SK-N-SH treated with all-trans-retinoic acid at 6 μM for 48 hours (cell line): ENCODE results near the gene SLC25A29.

Experiments
- ARNTL ChIP-seq: fragments of 450-650 bp; formaldehyde crosslinking; IDR thresholded peaks from 2 replicates; pipeline ENCODE4 v1.5.0; 2020; ENCODE audit warnings: low read depth, mild to moderate bottlenecking, moderate library complexity, borderline replicate concordance
- CREB5 ChIP-seq: fragments of 250-450 bp; sonication (Bioruptor Pico); IDR thresholded peaks from 2 replicates; pipeline ENCODE4 v1.5.1; 2020; ENCODE audit warnings: low read depth, mild to moderate bottlenecking, moderate library complexity
- CSRNP3 ChIP-seq: fragments of 250-450 bp; sonication (Bioruptor Pico); IDR thresholded peaks from 2 replicates; pipeline ENCODE4 v1.5.1; 2021; ENCODE audit warnings: mild to moderate bottlenecking, moderate library complexity
- ESRRG ChIP-seq: fragments of 250-450 bp; sonication (Bioruptor Pico); IDR thresholded peaks from 2 replicates; pipeline ENCODE4 v1.6.1; 2021; ENCODE audit warnings: mild to moderate bottlenecking
- OSR1 ChIP-seq: fragments of 250-450 bp; sonication (Bioruptor Pico); IDR thresholded peaks from 2 replicates; pipeline ENCODE4 v1.8.0; 2022; ENCODE audit warnings: moderate library complexity, mild to moderate bottlenecking, inconsistent platforms
- PATZ1 ChIP-seq: fragments of 250-450 bp; sonication (Bioruptor Pico); IDR thresholded peaks from 2 replicates; pipeline ENCODE4 v1.8.0; 2020; ENCODE audit warnings: mild to moderate bottlenecking, moderate library complexity, borderline replicate concordance
- PPARA ChIP-seq: fragments of 250-450 bp; sonication (Bioruptor Pico); IDR thresholded peaks from 2 replicates; pipeline ENCODE4 v1.5.0; 2020; ENCODE audit warnings: mild to moderate bottlenecking, borderline replicate concordance
- RARB ChIP-seq: fragments of 250-450 bp; sonication (Bioruptor Pico); IDR thresholded peaks from 2 replicates; pipeline ENCODE4 v1.8.0; 2021; ENCODE audit warnings: mild to moderate bottlenecking, moderate library complexity
- TSHZ2 ChIP-seq: fragments of 250-450 bp; sonication (Bioruptor Pico); IDR thresholded peaks from 2 replicates; pipeline ENCODE4 v1.5.0; 2020; ENCODE audit warnings: mild to moderate bottlenecking, moderate library complexity
- ZFP30 ChIP-seq: fragments of 450-650 bp; formaldehyde crosslinking; IDR thresholded peaks from 2 replicates; pipeline ENCODE4 v1.5.0; 2022; ENCODE audit warnings: mild to moderate bottlenecking, moderate library complexity
- ZNF70 ChIP-seq: fragments of 450-650 bp; formaldehyde crosslinking; IDR thresholded peaks from 2 replicates; pipeline ENCODE4 v1.5.0; 2020; ENCODE audit warnings: mild to moderate bottlenecking, moderate library complexity
- ZNF8 ChIP-seq: fragments of 450-650 bp; formaldehyde crosslinking; IDR thresholded peaks from 2 replicates; pipeline ENCODE4 v1.5.0; 2020; ENCODE audit warnings: mild to moderate bottlenecking, moderate library complexity

GRCh38 chr14:100261621-100262020, 44.6 kb downstream of the SLC25A29 start:
- no peak for TF ChIP-seq OSR1 (CRISPR knock-in tag)
- TF ChIP-seq TSHZ2 (CRISPR knock-in tag) = no peak
- no peak for TF ChIP-seq CREB5
- no peak for TF ChIP-seq RARB (CRISPR knock-in tag)
- TF ChIP-seq PATZ1 (CRISPR knock-in tag) = no peak
- TF ChIP-seq ZFP30 (CRISPR knock-in tag) = no peak
- TF ChIP-seq ESRRG = no peak
- TF ChIP-seq ZNF70 (CRISPR knock-in tag) = no peak
- no peak for TF ChIP-seq PPARA (CRISPR knock-in tag)
- TF ChIP-seq ZNF8 (CRISPR knock-in tag) = no peak
- TF ChIP-seq CSRNP3 (CRISPR knock-in tag) = no peak
- TF ChIP-seq ARNTL = no peak
